Measurements from ENCODE around the gene DDOST. TPM values are rescaled to one million over a fixed set of nuclear protein-coding genes. Genes with fewer than 3 reads are reported as not detected.
"Not testable (repeated sequence)": the region's sequence is repeated elsewhere in the genome, so short reads cannot be mapped to it uniquely, and the experiment has no call there.

Gene DDOST
- total RNA-seq, 1 donor from 2014 or later = 314 TPM

GRCh38 chr1:20689645-20690056, 28.5 kb upstream of the DDOST start:
- no peak for DNase-seq

GRCh38 chr1:20686883-20687725, 25.9 kb upstream of the DDOST start:
- DNase-seq = no peak

GRCh38 chr1:20685741-20686140, 24.6 kb upstream of the DDOST start:
- no peak for DNase-seq

DNA sequence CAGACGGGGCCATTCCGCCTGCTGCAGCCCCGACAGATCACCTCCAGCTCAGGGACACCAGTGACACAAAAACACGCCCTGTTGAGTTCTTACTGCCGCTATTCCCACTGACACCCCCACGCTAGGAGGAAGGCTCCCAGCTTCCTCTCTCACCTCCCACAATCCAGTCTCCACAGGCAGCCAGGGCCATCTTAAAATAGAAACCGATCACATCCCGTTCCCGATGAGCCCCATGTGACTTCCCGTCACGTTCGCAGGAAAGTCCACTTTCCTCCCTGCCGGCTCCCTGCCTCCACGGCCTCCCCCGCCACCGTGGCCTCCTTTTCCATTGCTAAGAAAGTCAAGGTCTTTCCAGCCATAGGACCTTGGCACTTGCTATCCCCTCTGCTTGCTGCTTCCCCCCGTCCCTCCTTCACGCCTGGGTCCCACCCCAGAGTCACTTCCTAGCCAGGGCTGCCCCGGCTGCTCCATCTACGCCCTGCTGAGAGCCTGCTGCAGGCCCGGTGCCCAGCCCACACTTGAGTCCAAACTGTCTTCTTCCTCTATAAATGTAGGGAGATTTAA, 24.0 kb upstream of the DDOST start:
- peak; percentile 82 for DNase-seq

DNA sequence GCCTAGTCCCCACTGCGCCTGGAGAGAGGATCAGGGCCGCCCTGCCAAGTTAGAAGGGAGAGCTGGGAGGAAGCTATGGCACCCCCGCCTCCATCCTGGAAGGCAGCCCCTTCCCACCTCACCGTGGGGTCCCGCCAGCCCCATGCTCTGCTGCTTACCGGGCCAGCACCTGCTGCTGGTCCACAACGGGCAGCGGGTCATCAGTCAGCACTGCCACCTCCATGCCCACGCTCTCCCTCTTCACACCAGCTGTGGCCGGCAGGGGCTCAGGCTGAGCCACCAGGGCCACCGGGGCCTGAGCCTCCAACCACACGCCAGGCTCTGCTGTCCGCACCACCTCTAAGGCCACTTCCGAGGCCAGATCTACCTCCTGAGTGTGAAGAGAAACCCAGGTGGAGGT, 23.5 kb upstream of the DDOST start:
- peak; percentile 34 for DNase-seq

DNA sequence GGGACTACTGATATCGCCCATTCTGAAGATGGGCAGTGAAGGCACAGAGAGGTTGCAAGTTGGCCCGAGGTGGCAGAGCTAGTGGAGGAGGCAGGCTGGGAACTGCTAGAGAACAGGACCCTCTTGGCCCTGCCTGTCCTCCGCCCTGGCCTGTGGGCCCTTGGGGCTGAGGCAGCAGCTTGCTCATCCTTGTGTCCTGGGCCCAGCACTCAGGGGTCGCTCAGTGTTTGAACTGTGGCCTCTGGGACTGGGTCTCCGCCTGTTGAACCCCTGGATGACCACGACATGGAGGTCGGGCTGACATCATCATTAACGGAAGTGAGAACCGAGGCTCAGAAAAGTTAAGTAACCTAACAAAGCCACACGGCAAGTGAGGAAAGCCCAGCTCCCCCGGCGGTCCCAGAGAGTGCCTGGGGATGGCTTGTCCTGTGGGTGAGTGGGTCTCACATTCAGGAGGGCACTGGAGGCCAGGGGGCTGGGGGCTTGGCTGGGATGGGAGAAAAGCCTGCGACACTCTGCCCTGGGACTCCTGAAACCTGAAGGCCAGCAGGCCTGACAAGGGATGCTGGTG, 23.0 kb upstream of the DDOST start:
- DNase-seq = no peak

DNA sequence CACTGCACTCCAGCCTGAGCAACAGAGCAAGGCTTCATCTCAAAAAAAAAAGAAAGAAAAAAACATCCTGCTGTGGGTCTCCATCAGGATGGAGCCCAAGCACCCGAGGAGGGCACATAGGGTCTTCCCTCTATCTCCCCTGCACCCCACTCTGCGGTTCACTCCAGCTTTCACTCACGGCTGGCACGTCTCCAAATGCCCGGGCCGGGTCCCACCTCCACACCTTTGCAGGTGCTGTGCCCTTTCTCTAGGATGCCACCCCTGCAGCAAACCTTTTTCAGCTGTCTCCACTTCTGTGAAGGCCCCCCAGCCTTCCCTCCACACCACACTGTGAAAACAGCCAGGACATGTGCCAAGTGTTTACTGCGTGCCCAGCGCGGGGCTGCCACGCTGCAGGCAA, 22.4 kb upstream of the DDOST start:
- no peak for DNase-seq

- DNase-seq = no peak
These were observed 21.5 kb upstream of the DDOST start for GRCh38 chr1:20682571-20683236.

DNA sequence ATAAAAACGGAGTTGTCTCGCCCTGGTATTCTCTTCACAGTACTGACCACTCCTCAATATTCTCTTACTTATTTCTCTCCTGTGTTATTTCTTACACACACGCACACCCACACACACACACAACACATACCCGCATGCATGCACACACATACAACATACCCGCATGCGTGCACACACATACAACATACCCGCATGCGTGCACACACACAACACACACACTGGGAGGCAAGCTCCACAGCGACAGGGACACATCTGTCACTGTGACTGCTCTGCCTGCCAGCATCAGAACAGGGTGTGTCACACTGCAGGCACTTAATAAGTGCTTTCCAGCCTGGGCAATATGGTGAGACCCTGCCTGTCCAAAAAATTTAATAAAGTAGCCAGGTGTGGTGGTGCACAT, 20.8 kb upstream of the DDOST start:
- DNase-seq = no peak

GRCh38 chr1:20680269-20680668, 19.1 kb upstream of the DDOST start:
- no peak for DNase-seq

DNA sequence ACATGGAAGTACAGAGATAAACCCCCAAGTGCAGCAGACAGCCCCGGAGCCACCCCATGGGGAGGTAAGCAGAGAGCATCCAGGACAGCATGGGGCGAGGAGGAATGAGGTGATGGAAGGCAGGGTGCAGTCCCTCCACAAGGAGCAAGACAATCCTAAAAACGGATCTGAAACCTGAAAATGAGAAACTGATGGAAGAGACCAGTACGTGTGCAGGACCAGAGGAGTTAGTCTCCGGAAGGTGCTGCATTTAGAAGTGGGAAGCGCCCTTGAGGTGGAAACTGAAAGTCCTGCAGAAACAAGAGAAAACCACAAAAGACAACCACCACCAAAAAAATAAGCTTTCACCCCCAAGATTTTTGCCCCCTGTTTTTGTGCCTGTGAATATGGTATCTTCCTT, 17.4 kb upstream of the DDOST start:
- DNase-seq = no peak

DNA sequence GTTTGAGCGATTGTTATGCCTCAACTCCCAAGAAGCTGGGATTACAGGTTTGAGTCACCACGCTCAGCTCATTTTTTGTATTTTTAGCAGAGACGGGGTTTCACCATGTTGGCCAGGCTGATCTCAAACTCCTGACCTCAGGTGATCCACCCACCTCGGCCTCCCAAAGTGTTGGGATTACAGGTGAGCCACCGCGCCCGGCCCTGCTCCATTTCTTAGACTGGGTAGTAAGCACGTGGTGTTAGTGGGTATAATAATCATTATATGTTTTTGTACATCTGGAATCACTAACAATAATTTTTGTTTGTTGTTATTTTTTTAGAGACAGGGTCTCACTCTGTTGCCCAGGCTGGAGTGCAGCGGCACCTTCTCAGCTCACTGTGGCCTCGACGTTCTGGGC, 12.5 kb upstream of the DDOST start:
- DNase-seq = not testable (repeated sequence)

DNA sequence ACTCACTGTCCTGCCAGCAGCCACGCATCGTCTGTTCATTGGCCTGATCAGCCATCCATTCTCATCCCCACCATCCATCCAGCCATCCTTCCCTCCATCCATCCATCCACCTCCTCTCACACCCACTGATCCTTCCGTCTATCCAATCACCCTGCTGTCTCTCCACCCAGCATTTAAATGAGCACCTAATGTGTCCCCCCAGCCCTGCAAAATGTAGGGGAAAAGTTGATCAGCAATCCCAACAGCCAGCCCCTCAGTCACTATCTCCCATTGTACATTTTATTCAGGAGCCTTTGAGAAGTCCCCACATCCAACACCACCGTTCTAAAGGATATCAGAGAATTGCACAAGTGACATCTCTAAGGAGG, 11.1 kb upstream of the DDOST start:
- no peak for DNase-seq

- DNase-seq = no peak
These were observed 9.8 kb upstream of the DDOST start for GRCh38 chr1:20670936-20671335.

DNA sequence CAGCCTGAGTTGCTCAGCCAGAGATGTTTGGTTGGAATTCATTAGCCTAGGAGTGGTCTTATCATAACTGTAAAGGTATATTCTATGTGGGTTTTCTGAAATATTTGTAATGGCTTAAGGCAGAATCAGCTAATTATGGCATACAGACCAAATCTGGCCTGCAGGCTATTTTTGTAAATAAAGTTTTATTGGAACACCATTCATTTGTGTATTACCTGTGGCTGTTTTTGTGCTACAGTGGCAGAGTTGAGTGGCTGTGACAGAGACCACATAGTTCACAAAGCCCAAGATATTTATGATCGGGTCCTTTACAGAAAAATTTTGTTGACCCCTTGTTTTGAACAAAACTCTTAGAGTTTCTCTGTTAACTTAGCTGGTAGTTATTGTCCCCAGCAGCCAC, 7.4 kb upstream of the DDOST start:
- DNase-seq = no peak

- peak; percentile 41 for DNase-seq
These were observed 5.6 kb upstream of the DDOST start for GRCh38 chr1:20666804-20667203.

GRCh38 chr1:20666146-20666545, 5.0 kb upstream of the DDOST start:
- DNase-seq = no peak

DNA sequence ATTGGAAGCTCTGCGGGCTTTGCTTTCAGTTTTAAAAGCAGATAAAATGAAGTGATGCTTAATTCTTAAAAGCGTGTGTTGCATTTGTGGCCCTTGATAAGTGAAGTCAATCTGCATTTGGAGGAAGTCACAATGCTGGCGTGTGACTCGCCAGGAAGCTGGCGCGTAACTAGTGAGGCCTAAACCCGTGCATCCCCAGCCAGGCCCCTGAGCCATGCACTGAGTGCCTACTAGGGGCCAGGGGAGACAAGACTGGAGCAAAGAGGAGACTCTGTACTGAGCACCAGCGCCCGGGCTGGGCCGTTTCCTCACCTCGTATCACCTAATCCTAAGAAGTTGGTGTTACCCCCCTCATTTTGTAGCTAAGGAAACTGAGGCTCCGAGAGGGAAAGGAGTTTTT, 4.6 kb upstream of the DDOST start:
- DNase-seq = peak; percentile 36

DNA sequence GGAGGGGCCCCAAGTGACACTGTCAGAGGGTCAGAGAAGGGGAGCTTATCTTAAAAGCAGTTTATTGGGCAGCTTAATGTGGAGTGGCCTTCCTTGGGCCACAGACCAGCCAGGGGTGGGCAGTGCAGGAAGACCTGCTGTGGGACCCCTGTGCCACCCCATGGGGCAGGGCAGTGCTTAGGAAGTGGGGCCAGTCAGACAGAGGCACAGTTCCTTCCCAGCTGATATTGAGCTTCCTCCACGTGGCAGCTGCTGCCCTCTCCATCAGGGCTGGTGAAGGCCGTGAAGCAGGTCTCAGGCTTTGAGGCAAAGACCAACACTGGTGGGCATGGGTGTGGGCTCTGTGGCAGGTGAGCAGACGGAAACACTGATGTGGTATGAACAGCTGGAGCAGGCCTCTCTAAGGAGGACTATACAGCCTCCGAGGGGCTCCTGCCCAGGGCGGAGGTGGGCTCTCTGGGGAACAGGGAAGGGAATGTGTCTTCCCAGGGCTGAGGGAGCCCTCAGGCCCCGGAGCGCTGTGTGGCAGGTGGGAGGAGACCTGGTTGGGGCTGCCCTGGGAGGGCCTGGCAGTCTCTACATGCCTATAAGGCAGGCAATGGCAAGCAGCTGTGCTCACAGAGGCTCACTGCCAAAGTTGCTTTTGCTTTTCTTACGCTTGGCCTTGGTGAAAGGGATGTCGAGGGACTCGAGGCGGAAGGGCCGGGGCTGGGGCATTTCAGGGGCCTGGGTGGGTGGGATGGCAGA, 3.0 kb upstream of the DDOST start:
- DNase-seq = no peak

DNA sequence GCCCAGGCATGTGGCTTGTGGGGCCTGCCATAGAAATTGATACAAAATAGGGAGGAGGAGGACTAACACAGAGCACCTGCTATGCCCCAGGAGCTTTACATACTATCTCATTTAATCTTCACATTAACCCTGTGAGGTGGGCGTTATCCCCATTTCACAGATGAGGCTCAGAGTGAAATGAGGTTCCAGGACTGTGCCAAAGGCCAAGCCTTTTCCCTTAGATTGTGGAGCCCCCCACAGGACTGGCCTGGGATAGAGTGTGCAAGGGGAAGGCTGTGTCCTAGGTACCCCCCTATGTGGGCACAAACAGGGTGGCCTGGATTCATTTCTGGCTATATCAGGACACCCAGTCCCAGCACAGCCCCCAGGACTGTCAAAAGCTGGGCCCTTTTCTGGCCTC, 2.2 kb upstream of the DDOST start:
- no peak for DNase-seq

DNA sequence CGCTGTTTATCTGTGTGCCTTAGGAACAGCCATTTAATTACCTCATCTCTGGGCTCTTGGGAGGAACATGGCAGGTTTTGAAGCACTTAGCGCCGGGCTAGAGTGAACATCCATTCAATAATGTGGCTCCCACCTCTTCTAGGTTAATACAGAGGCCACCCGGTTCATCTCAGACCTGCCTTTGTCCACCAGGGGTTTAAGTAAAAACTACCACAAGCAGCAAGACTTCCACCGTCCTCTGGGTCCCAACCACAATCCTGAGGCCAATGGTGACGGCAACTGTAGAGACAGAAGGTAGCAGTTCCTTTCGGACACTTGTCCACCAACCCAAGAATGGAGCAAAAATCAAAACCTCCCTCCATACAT, 924 bp upstream of the DDOST start:
- DNase-seq = no peak

DNA sequence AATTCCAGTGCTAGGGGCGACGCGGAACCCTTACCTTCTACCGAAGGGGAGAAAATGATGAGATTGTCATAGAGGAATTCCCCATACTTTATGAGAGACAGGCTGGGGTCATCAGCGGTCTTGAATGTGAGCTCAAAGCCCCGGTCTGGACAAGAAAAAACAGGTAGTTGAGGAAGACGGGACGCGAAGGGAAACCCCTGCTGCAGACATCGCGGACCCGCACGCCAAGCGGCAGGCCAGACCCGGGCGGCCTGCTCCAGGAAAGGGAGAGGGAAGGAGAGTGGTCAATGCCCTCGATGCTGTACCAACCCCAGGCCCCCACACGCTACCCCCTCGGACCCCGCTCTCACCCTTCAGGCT, 342 bp downstream of the DDOST start:
- DNase-seq = peak; percentile 38

GRCh38 chr1:20660363-20660762, 806 bp downstream of the DDOST start:
- DNase-seq = peak; percentile 16

All from dermis blood vessel endothelial cell (primary cell).